Ramos (cell line): ENCODE measurements around the gene HEG1.
"Not testable (repeated sequence)": the region's sequence is repeated elsewhere in the genome, so short reads cannot be mapped to it uniquely, and the experiment has no call there.

Experiments used
- in situ Hi-C: fragments of 300-500 bp; cut with MboI; formaldehyde crosslinking; loops from one replicate; pipeline ENCODE4 v1.14.3; 2022; ENCODE audit warnings: low sequenced_read_pairs; ENCODE audit not compliant: unreplicated experiment

Gene HEG1

GRCh38 chr3:124965413-124965812 is 90.4 kb downstream of the HEG1 start:
- in situ Hi-C loops = no loop called here

GRCh38 chr3:124964387-124964786 is 91.4 kb downstream of the HEG1 start:
- in situ Hi-C loops = no loop called here

GRCh38 chr3:124963755-124964154 is 92.0 kb downstream of the HEG1 start:
- in situ Hi-C loops = no loop called here

GRCh38 chr3:124962403-124962940 is 93.3 kb downstream of the HEG1 start:
- in situ Hi-C loops = no loop called here

GRCh38 chr3:124960698-124961097 is 95.1 kb downstream of the HEG1 start:
- in situ Hi-C loops = no loop called here

- in situ Hi-C loops = no loop called here
Observed at GRCh38 chr3:124960105-124960504, 95.7 kb downstream of the HEG1 start.

GRCh38 chr3:124957951-124958350 is 97.8 kb downstream of the HEG1 start:
- in situ Hi-C loops = not testable (repeated sequence)

- in situ Hi-C loops = no loop called here
Observed at GRCh38 chr3:124952282-124952855, 103.4 kb downstream of the HEG1 start.

GRCh38 chr3:124951511-124952281 is 104.1 kb downstream of the HEG1 start:
- in situ Hi-C loops = no loop called here

- in situ Hi-C loops = no loop called here
Observed at GRCh38 chr3:124950026-124950425, 105.8 kb downstream of the HEG1 start.

- in situ Hi-C loops = loop anchor here (25.0 kb wide), 1 partner anchor 495 kb away; no protein-coding TSS in a partner anchor
Observed at GRCh38 chr3:124942613-124943012, 113.2 kb downstream of the HEG1 start.

GRCh38 chr3:124941771-124942170 is 114.0 kb downstream of the HEG1 start:
- in situ Hi-C loops = loop anchor here (25.0 kb wide), 1 partner anchor 496 kb away; no protein-coding TSS in a partner anchor

GRCh38 chr3:124939661-124940060 is 116.1 kb downstream of the HEG1 start:
- in situ Hi-C loops = loop anchor here (25.0 kb wide), 1 partner anchor 498 kb away; no protein-coding TSS in a partner anchor

GRCh38 chr3:124938896-124939295 is 116.9 kb downstream of the HEG1 start:
- in situ Hi-C loops = loop anchor here (25.0 kb wide), 1 partner anchor 498 kb away; no protein-coding TSS in a partner anchor

GRCh38 chr3:124937049-124937448 is 118.7 kb downstream of the HEG1 start:
- in situ Hi-C loops = loop anchor here (25.0 kb wide), 1 partner anchor 500 kb away; no protein-coding TSS in a partner anchor

GRCh38 chr3:124935794-124936542 is 119.8 kb downstream of the HEG1 start:
- in situ Hi-C loops = loop anchor here (25.0 kb wide), 1 partner anchor 501 kb away; no protein-coding TSS in a partner anchor

- in situ Hi-C loops = loop anchor here (25.0 kb wide), 1 partner anchor 502 kb away; no protein-coding TSS in a partner anchor
Observed at GRCh38 chr3:124935264-124935663, 120.5 kb downstream of the HEG1 start.

- in situ Hi-C loops = loop anchor here (25.0 kb wide), 1 partner anchor 503 kb away; no protein-coding TSS in a partner anchor
Observed at GRCh38 chr3:124934577-124934976, 121.2 kb downstream of the HEG1 start, which contains the start of gene MUC13. MUC13 (minus strand) TSS chr3:124934751; CDS start chr3:124934712, 39 bp downstream.

GRCh38 chr3:124928333-124929202 is 127.2 kb downstream of the HEG1 start:
- in situ Hi-C loops = loop anchor here (25.0 kb wide), 1 partner anchor 509 kb away; no protein-coding TSS in a partner anchor
